Measurements from ENCODE around the gene RPN2.

The RPN2 gene

DNA sequence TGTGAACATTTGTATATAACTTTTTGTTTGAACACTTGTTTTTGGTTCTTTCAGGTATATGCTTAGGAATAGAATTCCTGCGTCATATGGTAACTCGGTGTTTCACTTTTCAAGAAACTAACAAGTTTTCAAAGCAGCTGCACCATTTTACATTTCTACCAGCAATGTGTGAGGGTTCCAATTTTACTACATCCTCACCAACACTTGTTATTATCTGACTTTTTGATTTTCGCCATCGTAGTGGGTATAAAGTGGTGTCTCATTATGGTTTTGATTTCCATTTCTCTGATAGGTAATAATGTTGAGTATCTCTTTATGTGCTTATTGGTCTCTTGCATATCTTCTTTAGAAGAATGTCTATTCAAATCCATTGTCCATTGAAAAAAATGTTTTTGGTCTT, 39.8 kb downstream of the RPN2 start:
- DNase-seq (ENCODE audit: low read depth) = no peak

DNA sequence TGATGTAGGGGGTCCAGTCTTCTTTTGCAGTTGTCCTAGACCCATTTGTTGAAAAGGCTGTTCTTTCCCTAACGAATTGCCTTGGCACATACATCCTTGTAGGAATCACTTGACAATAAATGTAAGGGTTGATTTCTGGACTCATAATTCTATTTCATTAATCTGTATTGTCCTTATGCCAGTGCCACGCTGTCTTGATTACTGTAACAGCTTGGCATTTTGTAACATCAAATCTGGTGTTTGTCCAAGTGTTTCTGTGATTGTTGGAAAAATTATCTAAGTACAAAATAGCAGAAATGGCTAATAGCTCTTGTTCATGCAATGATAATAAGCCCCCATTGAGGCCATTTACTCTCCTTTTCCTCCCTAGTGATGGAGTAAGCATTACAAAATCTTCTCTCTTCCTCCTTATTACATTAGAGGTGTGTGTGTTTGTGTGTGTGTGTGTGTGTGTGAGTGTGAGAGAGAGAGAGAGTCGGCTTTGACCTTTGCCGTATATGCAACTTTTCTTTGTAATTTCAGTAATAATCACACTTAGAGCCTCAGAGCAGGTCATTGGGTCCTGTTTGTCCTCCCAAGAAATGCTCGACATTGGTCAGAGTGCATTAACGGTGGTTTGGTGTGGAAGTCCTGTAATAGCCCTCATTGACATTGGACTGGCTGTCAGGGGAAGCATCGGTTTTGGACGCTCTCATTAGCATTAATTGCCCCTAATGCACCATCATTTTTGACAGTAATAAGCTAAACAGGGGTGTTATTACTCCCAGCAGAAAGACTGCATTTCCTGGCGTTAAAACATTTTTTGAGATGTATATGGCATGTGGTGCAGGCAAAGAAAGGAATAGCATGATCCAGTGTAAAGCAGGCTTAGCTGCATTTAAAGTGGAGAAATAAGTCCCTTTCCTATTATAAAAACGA, 40.9 kb downstream of the RPN2 start:
- DNase-seq (ENCODE audit: low read depth) = no peak

- DNase-seq (ENCODE audit: low read depth) = no peak
Observed at GRCh38 chr20:37220731-37221130, 41.6 kb downstream of the RPN2 start.

GRCh38 chr20:37222086-37222485, 43.0 kb downstream of the RPN2 start:
- DNase-seq (ENCODE audit: low read depth) = no peak

GRCh38 chr20:37223053-37223452, 43.9 kb downstream of the RPN2 start:
- DNase-seq (ENCODE audit: low read depth) = no peak

- DNase-seq (ENCODE audit: low read depth) = no peak
Observed at GRCh38 chr20:37225146-37225545, 46.0 kb downstream of the RPN2 start.

DNA sequence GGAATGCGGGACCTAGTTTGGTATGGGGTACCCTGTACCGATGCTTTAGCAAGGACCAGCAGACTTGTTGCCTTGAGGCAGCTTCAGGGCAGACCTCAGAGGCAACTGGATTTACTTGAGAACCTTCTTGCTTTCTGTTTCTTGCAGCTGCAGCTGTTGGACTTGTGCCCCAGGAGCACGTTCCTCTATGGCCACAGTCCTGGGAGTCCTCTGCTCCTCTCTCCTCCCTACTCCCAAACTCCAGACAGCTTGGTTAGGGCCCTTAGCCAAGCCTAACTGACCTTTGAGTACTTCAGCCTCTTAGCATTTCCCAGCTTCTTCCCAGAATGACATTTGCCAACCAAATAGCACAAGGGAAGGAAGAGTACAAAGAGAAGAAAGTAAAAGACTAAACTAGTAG, 47.8 kb downstream of the RPN2 start:
- no peak for DNase-seq (ENCODE audit: low read depth)

DNA sequence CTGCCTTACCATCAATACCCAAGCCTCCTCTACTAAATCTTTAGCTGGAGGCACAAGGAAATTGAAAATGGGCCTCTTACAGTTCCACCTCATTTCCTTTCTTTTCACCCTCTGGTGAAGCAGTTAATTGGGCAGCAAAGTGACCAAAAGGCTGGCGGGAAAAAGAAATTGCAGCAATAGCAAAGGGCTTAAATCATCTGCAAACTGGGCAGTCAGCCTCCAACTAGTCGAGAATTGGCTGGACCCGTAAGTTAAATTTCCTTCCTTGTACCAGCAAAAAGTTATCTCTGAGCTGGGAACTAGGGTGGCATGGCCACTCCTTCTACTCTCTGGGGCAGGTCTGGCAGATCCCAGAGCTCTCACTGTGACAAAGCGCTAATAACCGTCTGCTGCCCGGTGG, 49.0 kb downstream of the RPN2 start:
- DNase-seq (ENCODE audit: low read depth) = no peak

DNA sequence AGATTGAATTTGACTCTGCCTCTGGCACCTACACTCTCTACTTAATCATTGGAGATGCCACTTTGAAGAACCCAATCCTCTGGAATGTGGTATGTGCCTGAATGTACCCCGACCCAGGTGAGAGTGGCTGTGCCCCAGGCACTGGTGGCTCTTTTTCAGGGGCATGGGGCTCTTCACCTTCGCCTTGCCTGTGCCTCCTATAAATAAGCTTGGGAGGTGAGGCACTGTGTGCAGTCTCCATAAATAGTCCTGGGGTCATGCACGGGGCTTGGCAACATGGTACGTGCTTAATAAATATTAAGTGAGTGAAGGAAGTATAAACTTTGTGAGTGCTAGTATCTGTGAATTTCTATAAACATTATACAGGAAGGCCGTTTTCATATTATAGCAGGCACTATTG, 49.5 kb downstream of the RPN2 start:
- no peak for DNase-seq (ENCODE audit: low read depth)

DNA sequence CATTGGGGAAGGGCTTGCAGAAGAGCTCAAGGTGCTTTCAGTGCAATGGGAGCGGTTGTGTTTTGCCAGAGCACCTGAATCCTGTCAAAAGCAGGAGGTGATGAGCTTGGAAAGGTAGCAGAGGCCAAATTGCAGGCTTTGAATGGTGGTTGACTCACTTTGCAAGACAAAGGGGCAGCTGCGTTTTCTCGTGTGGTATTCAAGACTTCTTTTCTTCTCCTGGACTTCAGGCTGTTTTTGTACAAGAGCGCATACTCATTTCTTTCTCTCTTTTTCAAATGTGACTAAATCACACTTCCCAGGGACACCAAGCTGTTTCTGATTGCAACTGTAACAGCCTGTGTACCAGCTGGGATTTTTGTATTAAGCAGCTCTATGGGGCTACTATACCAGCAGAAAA, 50.2 kb downstream of the RPN2 start:
- DNase-seq (ENCODE audit: low read depth) = no peak

DNA sequence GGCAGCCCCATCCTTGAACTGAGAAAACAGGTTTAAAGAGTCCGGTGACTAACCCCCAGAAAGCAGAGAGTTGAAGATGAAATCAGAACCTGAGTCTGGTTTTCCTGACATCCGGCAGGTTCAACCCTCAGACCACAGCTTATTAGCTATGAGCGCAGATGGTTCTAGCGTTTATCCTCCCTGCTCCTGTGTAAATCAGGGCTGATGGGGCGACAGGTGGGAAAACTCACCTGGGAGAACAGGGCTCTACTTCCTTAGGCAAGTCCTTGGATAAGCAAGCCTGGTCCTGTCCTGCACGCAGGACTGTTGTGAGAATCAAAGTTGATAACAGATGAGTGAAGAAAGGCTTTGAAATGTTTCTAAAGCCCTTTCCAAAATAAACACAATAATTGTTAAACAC, 51.1 kb downstream of the RPN2 start:
- DNase-seq (ENCODE audit: low read depth) = no peak

- DNase-seq (ENCODE audit: low read depth) = no peak
Observed at GRCh38 chr20:37231947-37232630, 53.0 kb downstream of the RPN2 start.

DNA sequence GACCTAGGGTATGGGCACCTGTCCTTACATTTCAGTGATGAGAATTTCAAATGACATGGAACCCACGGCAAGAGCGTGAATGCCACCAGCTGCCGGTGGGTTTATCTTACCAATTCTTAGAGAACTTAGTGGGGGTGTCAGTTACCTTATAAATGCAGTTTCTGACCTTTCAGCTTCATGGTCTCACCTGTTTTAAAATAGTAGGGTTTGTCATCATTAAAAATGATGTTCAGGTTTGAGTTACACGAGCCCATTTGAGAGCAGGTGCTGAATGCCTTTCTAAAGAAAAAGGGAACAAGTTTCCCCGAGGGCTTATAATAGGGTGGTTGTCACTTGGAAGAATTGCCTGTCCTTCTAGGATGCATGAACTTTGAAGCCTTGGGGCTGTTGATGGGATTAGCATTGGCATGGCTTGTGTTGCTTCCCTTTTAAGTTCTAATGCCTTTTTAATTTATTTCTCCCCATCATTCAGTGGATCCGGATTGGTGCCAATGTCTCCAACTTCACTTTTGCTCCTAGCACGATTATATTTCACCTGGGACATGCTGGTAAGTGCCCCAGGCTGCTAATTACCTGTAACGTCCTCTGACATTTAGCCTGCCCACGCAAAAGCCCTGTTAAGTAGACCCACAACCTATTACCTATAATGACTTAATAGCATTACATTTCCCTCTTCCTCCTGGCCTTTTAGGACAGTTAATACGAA, 54.6 kb downstream of the RPN2 start:
- DNase-seq (ENCODE audit: low read depth) = no peak

DNA sequence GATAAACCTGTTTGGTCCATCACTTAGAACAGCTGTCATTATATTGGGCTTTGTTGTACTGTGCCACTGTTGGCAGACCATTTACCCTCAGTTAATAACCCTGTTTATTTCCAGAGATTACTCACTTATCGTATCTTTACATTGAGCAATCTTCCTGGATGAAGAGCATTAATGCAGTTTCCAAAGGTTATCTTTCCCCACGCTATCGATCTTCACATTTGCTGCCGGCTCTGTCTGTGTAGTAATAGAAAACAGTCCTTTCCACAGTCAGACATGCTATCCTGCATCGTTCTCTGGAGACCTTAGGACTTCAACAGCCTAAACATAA, 55.1 kb downstream of the RPN2 start:
- DNase-seq (ENCODE audit: low read depth) = no peak

DNA sequence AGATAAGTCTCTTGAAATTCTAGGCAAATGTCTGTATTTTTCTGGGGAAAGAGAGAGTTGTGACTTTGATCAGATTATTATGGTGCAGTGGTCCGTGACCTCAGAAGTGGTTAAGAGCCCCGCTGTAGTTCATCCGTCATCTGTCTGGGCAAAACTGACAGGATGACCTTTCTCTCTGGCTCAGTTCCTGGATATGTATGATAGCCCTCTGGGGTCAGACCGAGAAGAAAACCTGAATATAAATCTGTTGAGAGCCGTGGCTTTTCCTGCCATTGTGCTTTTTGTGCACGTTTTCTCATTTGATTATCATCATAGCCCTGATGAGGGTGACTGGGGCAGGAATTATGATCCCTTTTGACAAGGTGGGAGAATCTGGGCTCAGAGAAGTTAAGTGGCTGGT, 55.9 kb downstream of the RPN2 start:
- no peak for DNase-seq (ENCODE audit: low read depth)

- no peak for DNase-seq (ENCODE audit: low read depth)
Observed at GRCh38 chr20:37236462-37236861, 57.3 kb downstream of the RPN2 start.

GRCh38 chr20:37237656-37238055, 58.5 kb downstream of the RPN2 start:
- DNase-seq (ENCODE audit: low read depth) = no peak

DNA sequence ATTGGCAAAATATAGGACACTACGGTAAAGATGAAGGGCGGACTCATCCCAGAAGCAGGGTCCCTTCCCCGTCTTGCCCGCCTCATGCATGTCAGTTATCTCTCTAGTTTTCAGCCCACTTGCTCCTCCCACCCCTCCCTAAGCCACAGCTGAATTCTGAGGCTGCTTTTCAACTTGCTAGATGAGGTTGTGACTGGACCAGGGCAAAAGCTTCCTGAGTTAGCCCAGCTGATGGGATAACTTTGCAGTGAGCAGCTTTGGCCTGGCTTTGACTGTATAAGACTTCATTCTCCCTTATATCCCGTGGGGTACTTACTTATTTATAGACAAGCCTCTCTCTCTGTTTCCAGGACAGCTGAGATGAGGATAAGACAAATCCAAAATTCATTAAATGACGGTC, 59.3 kb downstream of the RPN2 start:
- DNase-seq (ENCODE audit: low read depth) = no peak

DNA sequence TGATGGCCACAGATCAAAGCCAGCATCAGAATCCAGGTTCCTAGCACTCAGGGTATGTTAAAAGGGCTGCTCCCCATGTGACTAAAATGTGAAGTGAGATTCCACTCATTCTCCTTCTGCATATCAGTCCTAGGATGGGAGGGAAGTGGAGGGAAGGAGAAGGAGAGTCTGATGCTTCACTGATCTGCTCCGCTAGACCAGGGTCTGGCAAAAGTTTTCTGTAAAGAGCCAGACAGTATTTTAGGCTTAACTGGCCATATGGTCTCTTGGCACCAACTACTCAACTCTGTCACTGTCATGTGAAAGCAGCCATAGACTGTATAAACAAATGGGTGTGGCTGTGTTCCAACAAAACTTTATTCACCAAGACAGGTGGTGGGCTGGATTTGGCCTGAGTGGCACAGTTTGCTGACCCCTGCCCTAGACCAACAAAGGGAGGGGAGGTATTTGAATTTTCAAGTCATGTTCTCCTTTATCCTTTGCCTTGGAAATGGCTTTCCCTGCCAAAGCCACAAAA, 59.9 kb downstream of the RPN2 start:
- no peak for DNase-seq (ENCODE audit: low read depth)

DNA sequence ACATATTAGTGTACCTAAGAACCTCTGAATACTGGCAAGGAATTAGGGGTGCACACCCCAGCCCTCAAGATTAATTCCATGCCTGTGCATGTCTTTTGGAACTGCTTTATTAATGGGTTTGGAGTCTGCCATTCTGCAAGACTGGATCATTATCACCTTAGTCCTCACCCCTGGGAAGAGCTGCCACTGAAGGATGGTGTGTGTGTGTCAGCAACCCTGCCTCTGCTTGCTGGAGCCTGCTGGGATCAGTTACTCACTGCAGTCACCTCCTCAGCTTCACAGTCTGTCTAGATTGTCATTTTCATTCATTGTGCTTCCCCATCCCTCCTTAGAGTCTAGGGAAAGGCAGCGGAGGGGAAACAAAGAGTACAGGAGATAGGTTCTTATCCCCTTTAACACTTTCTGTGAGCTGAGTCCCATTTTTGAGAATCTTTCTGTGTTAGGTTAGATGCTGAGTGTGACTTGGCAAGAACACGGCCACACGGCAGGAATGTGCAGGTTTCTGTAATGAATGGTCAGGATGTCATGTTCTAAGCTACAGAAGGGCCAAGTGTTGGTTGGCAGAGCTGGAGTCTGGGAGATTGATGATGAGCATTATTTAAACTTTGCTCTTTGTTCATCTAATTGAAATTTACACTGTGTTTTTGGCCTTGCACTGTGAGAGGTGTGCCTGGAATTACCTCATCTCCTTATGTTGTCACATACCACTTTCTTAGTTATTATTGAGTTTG, 61.4 kb downstream of the RPN2 start:
- no peak for DNase-seq (ENCODE audit: low read depth)

DNA sequence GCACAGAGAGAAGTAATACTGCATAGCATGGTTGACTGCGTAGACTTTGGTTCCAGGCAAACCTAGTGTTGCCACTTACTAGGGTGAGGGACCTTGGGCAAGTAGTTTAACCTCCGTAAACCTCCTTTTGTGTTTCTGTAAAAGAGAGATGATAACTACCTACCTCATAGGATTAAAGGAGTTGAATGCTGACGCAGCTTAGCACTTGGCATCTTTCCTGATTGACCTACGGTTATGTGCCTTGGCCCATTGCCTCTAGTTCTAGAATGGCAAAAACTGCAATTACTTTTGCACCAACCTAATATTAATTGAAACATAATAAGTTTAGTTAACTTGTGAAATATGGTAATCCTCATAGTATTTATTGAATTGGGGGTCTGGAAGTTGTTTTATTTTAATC, 63.4 kb downstream of the RPN2 start:
- DNase-seq (ENCODE audit: low read depth) = no peak

All from activated T-helper 9 cell treated with anti-CD3 and anti-CD28 coated beads, Interleukin-2, amount 50 U/mL, for 16 hours (primary cell).